Right lobe of liver (tissue), 6 donors: ENCODE measurements around the gene DDI2. TPM values are rescaled to one million over a fixed set of nuclear protein-coding genes. Genes with fewer than 3 reads are reported as not detected.

ENCODE experiments used
- ATAC-seq, 4 donors: fragments of 200-7000 bp; cut with Tn5 transposase; one replicate each; pipeline ENCODE4 v1.9.1; 2020; ENCODE audit warnings: mild to moderate bottlenecking in 4 of 4, moderate library complexity in 4 of 4
- DNase-seq, 3 donors: peaks; one replicate each; pipeline ENCODE4 v3.0.0-alpha.2; 2020
- H3K27ac ChIP-seq, 3 donors: fragments of 200-600 bp; one replicate each; pipeline ENCODE4 v1.8.0; 2022
- H3K27me3 ChIP-seq, 2 donors: fragments of 200-600 bp; one replicate each; pipeline ENCODE4 v1.8.0; 2022
- H3K36me3 ChIP-seq, 4 donors: fragments of 200-600 bp; sonication (generic) in 1 of 4; one replicate each; pipeline versions ENCODE4 v1.5.1 to v1.8.0; 2017 to 2022; ENCODE audit warnings: control low read depth in 1 of 4
- H3K4me1 ChIP-seq, 4 donors: fragments of 200-600 bp; sonication (generic) in 1 of 4; one replicate each; pipeline versions ENCODE4 v1.5.1 to v1.8.0; 2017 to 2022; ENCODE audit warnings: control low read depth in 1 of 4
- H3K4me3 ChIP-seq, 3 donors: fragments of 200-600 bp; one replicate each; pipeline ENCODE4 v1.8.0; 2022
- H3K9me3 ChIP-seq, 4 donors: fragments of 200-600 bp; sonication (generic) in 1 of 4; one replicate each; pipeline versions ENCODE4 v1.5.1 to v1.8.0; 2017 to 2022; ENCODE audit warnings: control low read depth in 1 of 4
- CTCF ChIP-seq, 4 donors: fragments of 200-600 bp in 3 of 4; fragments of 450-650 bp in 1 of 4; IDR thresholded peaks; one replicate each; pipeline versions ENCODE4 v1.5.1 to v1.8.0; 2016 to 2022; ENCODE audit warnings: antibody characterized with exemption in 4 of 4, mild to moderate bottlenecking in 2 of 4
- POLR2A ChIP-seq: fragments of 450-650 bp; IDR thresholded peaks from one replicate; pipeline ENCODE4 v1.6.1; 2017; ENCODE audit warnings: antibody characterized with exemption, mild to moderate bottlenecking
- WGBS: methylation state at CpG from one replicate; pipeline ENCODE4 v1.1.6; 2018; ENCODE audit warnings: low coverage, low lambda C conversion rate; ENCODE audit not compliant: insufficient coverage; ENCODE audit errors: missing lambda C conversion rate; 5-methylcytosine and 5-hydroxymethylcytosine counted together
- intact Hi-C, 2 donors: fragments of 100-400 bp; cut with DNase I; formaldehyde crosslinking; loops; one replicate each; pipeline versions ENCODE4 v1.11.2 to v1.14.1; 2022
- total RNA-seq, 6 experiments: library from RNA; depleted of rRNA in 2 of 6; stranded (reverse); fragments of >200 nt in 2 of 6; fragmentation: NEBNext Ultra II Directional in 3 of 6; extraction: Animal tissue kit (Norgen Biotek cat#: 25700) in 3 of 6; gene quantifications; one replicate each; pipeline versions ENCODE4 v1.1.0 to v1.2.4, GENCODE V29; 2016 to 2023
- donor health status: DM: no; HTN: yes; CAD: no.
- donor health status: DM: no; HTN: no; CAD: no.
- donor health status: DM: no; HTN: no; CAD: no.
- donor health status: DM: no; HTN: yes; CAD: no.
- donor health status: DM: no; HTN: yes; CAD: no.

DDI2 gene
- total RNA-seq, 6 experiments from 2014 or later: 24.9 to 70.0 (median 42.9) TPM

- Histone ChIP-seq H3K4me3 (no peak overlapping the region), H3K4me1 (peaks cover 0 to 17% (median 8%) of the 10 kb centered on the region in 4 donors), H3K36me3 (peaks cover 0 to 16% (median 8%) of the 10 kb centered on the region in 4 donors), H3K9me3 (no peaks in the 10 kb centered on the region), H3K27me3 (no peaks in the 10 kb centered on the region), H3K27ac (no peak overlapping the region)
- WGBS: 87% methylated on average over 9 of the region's 9 CpGs
- ATAC-seq: no peak
- TF ChIP-seq CTCF (IDR thresholded peaks at IDR 0.05) (no peak), POLR2A (no peak)
- no peak for DNase-seq
- intact Hi-C loops: no loop called here
Observed at GRCh38 chr1:15573477-15573876, 43.8 kb upstream of the DDI2 start.

- intact Hi-C loops: no loop called here
- WGBS: 26% methylated on average over 6 of the region's 6 CpGs
- TF ChIP-seq POLR2A (no peak), CTCF (IDR thresholded peaks at IDR 0.05) (no peak)
- no peak overlapping the region for H3K4me3 ChIP-seq
- peak overlapping the region in 2 of 3 donors; percentile 11 to 48 for H3K27ac ChIP-seq
- no peaks in the 10 kb centered on the region for H3K9me3 ChIP-seq
- peak; percentile 89 to 96 (median 92) for ATAC-seq
- peak; percentile 70 to 83 (median 81) for DNase-seq
- H3K27me3 ChIP-seq: no peaks in the 10 kb centered on the region
- peaks cover 0 to 13% (median 4%) of the 10 kb centered on the region in 4 donors for H3K36me3 ChIP-seq
- H3K4me1 ChIP-seq: peaks cover 0 to 24% (median 11%) of the 10 kb centered on the region in 4 donors
Observed at GRCh38 chr1:15574741-15575140, 42.5 kb upstream of the DDI2 start.

GRCh38 chr1:15575549-15576150 is 41.6 kb upstream of the DDI2 start:
- H3K9me3 ChIP-seq: no peaks in the 10 kb centered on the region
- H3K4me3 ChIP-seq: no peak overlapping the region
- peaks cover 0 to 31% (median 11%) of the 10 kb centered on the region in 4 donors for H3K4me1 ChIP-seq
- no peak for DNase-seq
- TF ChIP-seq CTCF (IDR thresholded peaks at IDR 0.05) (no peak), POLR2A (no peak)
- H3K27ac ChIP-seq: no peak overlapping the region
- WGBS: 82% methylated on average over 6 of the region's 7 CpGs
- peaks cover 0 to 13% (median 0%) of the 10 kb centered on the region in 4 donors for H3K36me3 ChIP-seq
- H3K27me3 ChIP-seq: no peaks in the 10 kb centered on the region
- intact Hi-C loops: no loop called here
- no peak for ATAC-seq

GRCh38 chr1:15577691-15578090 is 39.6 kb upstream of the DDI2 start:
- H3K9me3 ChIP-seq: no peaks in the 10 kb centered on the region
- no peak overlapping the region for H3K27ac ChIP-seq
- DNase-seq (no peak), ATAC-seq (no peak)
- H3K4me1 ChIP-seq: peaks cover 0 to 31% (median 11%) of the 10 kb centered on the region in 4 donors
- 62% methylated on average over 4 of the region's 4 CpGs for WGBS
- H3K36me3 ChIP-seq: no peaks in the 10 kb centered on the region
- intact Hi-C loops: no loop called here
- no peaks in the 10 kb centered on the region for H3K27me3 ChIP-seq
- no peak for TF ChIP-seq POLR2A
- no peak for TF ChIP-seq CTCF (IDR thresholded peaks at IDR 0.05)
- no peak overlapping the region for H3K4me3 ChIP-seq
